PC-3 (cell line): ENCODE measurements around the gene NBPF3. TPM values are rescaled to one million over a fixed set of nuclear protein-coding genes. Genes with fewer than 3 reads are reported as not detected.
"Not testable (repeated sequence)": the region's sequence is repeated elsewhere in the genome, so short reads cannot be mapped to it uniquely, and the experiment has no call there.

Experiments used
- ATAC-seq: fragments of 200-7000 bp; cut with Tn5 transposase; 2 replicates; pipeline ENCODE4 v1.9.1; 2020; ENCODE audit warnings: mild to moderate bottlenecking, moderate library complexity
- BruUV-seq: library from RNA; stranded (reverse); fragments of 400-500 nt; replicated peaks from 2 replicates; lab custom pipeline; 2021; lab: Mats Ljungman, UMichigan
- CTCF ChIA-PET: fragments of 300-600 bp; sonication (Branson Sonifier 250); formaldehyde crosslinking; loops from one replicate; lab custom pipeline; 2022; ENCODE audit warnings: antibody characterized with exemption; lab: Charles Lee
- POLR2A ChIA-PET: fragments of 300-600 bp; sonication (Branson Sonifier 250); formaldehyde crosslinking; loops from one replicate; lab custom pipeline; 2022; ENCODE audit warnings: antibody characterized with exemption; ENCODE audit not compliant: unreplicated experiment; lab: Charles Lee
- DNase-seq: peaks from one replicate; pipeline ENCODE4 v3.0.0-alpha.2; 2015
- H2AFZ ChIP-seq: fragments of 300-600 bp; sonication (generic); 2 replicates; pipeline ENCODE4 v1.6.0; 2016; ENCODE audit warnings: antibody characterized with exemption, low read length
- H3F3A ChIP-seq: fragments of 300-600 bp; sonication (generic); one replicate; pipeline ENCODE4 v1.6.0; 2017; ENCODE audit warnings: antibody characterized with exemption, low read length, control low read depth, mild to moderate bottlenecking; ENCODE audit not compliant: unreplicated experiment
- H3K27ac ChIP-seq: fragments of 300-600 bp; sonication (generic); 2 replicates; pipeline ENCODE4 v1.5.1; 2016; ENCODE audit warnings: mild to moderate bottlenecking, low read length
- H3K27me3 ChIP-seq: fragments of 300-600 bp; sonication (generic); 2 replicates; pipeline ENCODE4 v1.6.1; 2016; ENCODE audit warnings: low read length, mixed read lengths
- H3K36me3 ChIP-seq: fragments of 300-600 bp; sonication (generic); 2 replicates; pipeline ENCODE4 v1.6.1; 2016; ENCODE audit warnings: low read depth, mixed run types, low read length, mixed read lengths
- H3K4me1 ChIP-seq: fragments of 300-600 bp; sonication (generic); 2 replicates; pipeline ENCODE4 v1.5.1; 2016; ENCODE audit warnings: low read length; ENCODE audit not compliant: insufficient read depth
- H3K4me2 ChIP-seq: fragments of 300-600 bp; sonication (generic); 2 replicates; pipeline ENCODE4 v1.6.0; 2016; ENCODE audit warnings: low read length
- H3K4me3 ChIP-seq: fragments of 300-600 bp; sonication (generic); 2 replicates; pipeline ENCODE4 v1.5.1; 2016; ENCODE audit warnings: mild to moderate bottlenecking, low read length, mixed read lengths
- H3K79me2 ChIP-seq: fragments of 300-600 bp; sonication (generic); 2 replicates; pipeline ENCODE4 v1.6.1; 2017; ENCODE audit warnings: low read length, mixed read lengths
- H3K9ac ChIP-seq: fragments of 300-600 bp; sonication (generic); 2 replicates; pipeline ENCODE4 v1.6.0; 2016; ENCODE audit warnings: mild to moderate bottlenecking, low read length
- H3K9me2 ChIP-seq: fragments of 300-600 bp; sonication (generic); replicated peaks from 2 replicates; pipeline ENCODE4 v1.6.1; 2016; ENCODE audit warnings: mixed run types, low read length, mixed read lengths
- H3K9me3 ChIP-seq: fragments of 300-600 bp; sonication (generic); 2 replicates; pipeline ENCODE4 v1.6.1; 2016; ENCODE audit warnings: low read length, mixed read lengths
- H4K20me1 ChIP-seq: fragments of 300-600 bp; sonication (generic); 2 replicates; pipeline ENCODE4 v1.6.1; 2016; ENCODE audit warnings: low read length, mixed read lengths
- CTCF ChIP-seq: fragments of 300-600 bp; sonication (generic); conservative IDR thresholded peaks from 2 replicates; pipeline ENCODE4 v1.5.1; 2017; ENCODE audit warnings: antibody characterized with exemption, low read depth, mild to moderate bottlenecking, low read length
- EZH2 ChIP-seq: fragments of 300-600 bp; sonication (generic); IDR thresholded peaks from one replicate; pipeline ENCODE4 v1.6.1; 2017; ENCODE audit warnings: antibody characterized with exemption, mild to moderate bottlenecking, low read length; ENCODE audit not compliant: unreplicated experiment
- EZH2phosphoT487 ChIP-seq: fragments of 300-600 bp; sonication (generic); IDR thresholded peaks from 2 replicates; pipeline ENCODE4 v1.6.1; 2018; ENCODE audit warnings: mild to moderate bottlenecking, antibody characterized with exemption, low read length, borderline replicate concordance
- intact Hi-C: fragments of 100-400 bp; cut with micrococcal nuclease; formaldehyde crosslinking; loops from 2 replicates; pipeline ENCODE4 v1.9.0; 2023
- total RNA-seq: library from RNA; depleted of rRNA; stranded (reverse); fragments of >200 nt; gene quantifications from 2 replicates; pipeline ENCODE4 v1.2.3, GENCODE V29; 2014

The NBPF3 gene
- total RNA-seq, 1 experiment from 2014 or later = 26.0 TPM

GRCh38 chr1:21439345-21439720, 604 bp upstream of the NBPF3 start:
- POLR2A ChIA-PET = interaction anchor here (0.7 kb wide), 1 partner anchor 1580 kb away, joined by 4 read pairs; no protein-coding TSS in a partner anchor
- ATAC-seq (no peak), DNase-seq (no peak)
- Histone ChIP-seq H3K36me3 (no peaks in the 10 kb centered on the region), H4K20me1 (no peaks in the 10 kb centered on the region), H2AFZ (peak overlapping the region; percentile 75), H3K4me1 (peaks cover 10% of the 10 kb centered on the region), H3K9me3 (no peaks in the 10 kb centered on the region), H3K9me2 (no peaks in the 10 kb centered on the region), H3K27me3 (no peaks in the 10 kb centered on the region), H3F3A (no peaks in the 10 kb centered on the region), H3K4me2 (peak overlapping the region; percentile 89), H3K27ac (no peak overlapping the region), H3K9ac (peak overlapping the region; percentile 63), H3K79me2 (peaks cover 39% of the 10 kb centered on the region), H3K4me3 (peak overlapping the region; percentile 75)
- no peak for TF ChIP-seq CTCF
- TF ChIP-seq EZH2phosphoT487 = no peak
- TF ChIP-seq EZH2 = no peak
- CTCF ChIA-PET = no interaction called here
- intact Hi-C loops = no loop called here
- BruUV-seq = TSS peak; percentile 86

GRCh38 chr1:21440630-21441125, 741 bp downstream of the NBPF3 start:
- POLR2A ChIA-PET = interaction anchor here (0.6 kb wide), 1 partner anchor 1904 kb away, joined by 25 read pairs; the partner anchor contains the start of gene HNRNPR
- TSS peak; percentile 45 for BruUV-seq
- intact Hi-C loops = loop anchor here (2.0 kb wide), 1 partner anchor 50 kb away; no protein-coding TSS in a partner anchor
- H3K27ac ChIP-seq, H3K36me3 ChIP-seq, CTCF ChIA-PET, H4K20me1 ChIP-seq, H3F3A ChIP-seq, H3K9me2 ChIP-seq, H3K9me3 ChIP-seq, H3K27me3 ChIP-seq: not testable (repeated sequence)
- Histone ChIP-seq H3K4me2 (peak overlapping the region; percentile 89), H3K4me3 (peak overlapping the region; percentile 75), H3K4me1 (peaks cover 16% of the 10 kb centered on the region), H3K79me2 (peaks cover 44% of the 10 kb centered on the region), H2AFZ (peak overlapping the region; percentile 75), H3K9ac (peak overlapping the region; percentile 63)
- peak; percentile 48 for DNase-seq
- peak; percentile 15 for ATAC-seq

GRCh38 chr1:21446647-21447046, 6.7 kb downstream of the NBPF3 start:
- DNase-seq, H3K9me3 ChIP-seq, H3F3A ChIP-seq, H4K20me1 ChIP-seq, H3K27ac ChIP-seq, BruUV-seq, H3K9me2 ChIP-seq, H3K4me2 ChIP-seq, H2AFZ ChIP-seq, intact Hi-C loops, CTCF ChIA-PET, H3K4me3 ChIP-seq, H3K36me3 ChIP-seq, POLR2A ChIA-PET, H3K9ac ChIP-seq, H3K27me3 ChIP-seq, ATAC-seq: not testable (repeated sequence)
- Histone ChIP-seq H3K79me2 (peaks cover 45% of the 10 kb centered on the region), H3K4me1 (peaks cover 23% of the 10 kb centered on the region)
